ENCODE data around the gene RILPL1.

- TF ChIP-seq EZH2 (IDR thresholded peaks at IDR 0.05; ENCODE audit: low read length, missing control alignments) (no peak), CTCF (conservative IDR thresholded peaks at IDR 0.05 in 1 of 2, IDR thresholded peaks at IDR 0.05 in 1 of 2; ENCODE audit: low read depth in 1 of 2, low read length in 2 of 2) (no peak)
These were observed 43.1 kb upstream of the RILPL1 start for GRCh38 chr12:123576611-123577010.

All from fibroblast of lung (primary cell).